ENCODE results near the gene MORC2.

DNA sequence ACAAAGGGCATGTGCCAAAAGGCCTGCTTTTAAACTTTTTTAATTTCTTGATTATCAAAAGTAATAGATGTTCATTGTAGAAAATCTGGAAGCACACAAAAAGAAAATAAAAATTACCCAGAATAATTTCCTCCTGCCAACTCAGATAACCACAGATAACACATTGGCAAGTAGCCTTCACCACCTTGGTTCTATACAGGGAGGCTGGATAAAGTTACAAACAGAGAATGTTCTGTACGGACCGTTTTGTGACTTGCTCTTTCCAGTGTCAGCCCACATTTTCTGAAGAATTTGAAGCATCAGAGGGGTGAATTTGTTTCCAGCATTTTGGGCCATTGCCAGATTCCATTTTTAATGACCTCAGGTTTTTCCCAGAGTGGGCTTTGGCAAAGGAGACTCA is 24.0 kb upstream of the MORC2 start:
- no peak for TF ChIP-seq POLR2AphosphoS5 (IDR thresholded peaks at IDR 0.05; ENCODE audit: borderline replicate concordance, low read depth, low read length)
- no peak for TF ChIP-seq EZH2 (IDR thresholded peaks at IDR 0.05)

Data from SK-N-MC (cell line).